Fibroblast of skin of left quadriceps (primary cell): ENCODE measurements around the gene EEFSEC.

Experiments used
- DNase-seq, 2 experiments: peaks; one replicate each; pipeline ENCODE4 v3.0.0-alpha.2; 2013; ENCODE audit warnings: low read depth in 2 of 2

EEFSEC gene

GRCh38 chr3:128392021-128392420 is 238.7 kb downstream of the EEFSEC start:
- no peak for DNase-seq

GRCh38 chr3:128392818-128393544 is 239.7 kb downstream of the EEFSEC start:
- no peak for DNase-seq

- DNase-seq = no peak
These were observed 240.8 kb downstream of the EEFSEC start for GRCh38 chr3:128394033-128394432.

- no peak for DNase-seq
These were observed 241.8 kb downstream of the EEFSEC start for GRCh38 chr3:128395046-128395445.

GRCh38 chr3:128395500-128396162 is 242.3 kb downstream of the EEFSEC start:
- DNase-seq = peak; percentile 5

- DNase-seq = no peak
These were observed 244.2 kb downstream of the EEFSEC start for GRCh38 chr3:128397484-128397883.

- DNase-seq = no peak
These were observed 245.3 kb downstream of the EEFSEC start for GRCh38 chr3:128398586-128398985.

GRCh38 chr3:128399221-128399915 is 246.1 kb downstream of the EEFSEC start:
- DNase-seq = no peak

GRCh38 chr3:128400671-128401070 is 247.4 kb downstream of the EEFSEC start:
- no peak for DNase-seq

GRCh38 chr3:128402319-128402718 is 249.0 kb downstream of the EEFSEC start:
- no peak for DNase-seq

- no peak for DNase-seq
These were observed 249.7 kb downstream of the EEFSEC start for GRCh38 chr3:128402998-128403397.

- no peak for DNase-seq
These were observed 251.2 kb downstream of the EEFSEC start for GRCh38 chr3:128404276-128405068.

- DNase-seq = no peak
These were observed 252.4 kb downstream of the EEFSEC start for GRCh38 chr3:128405554-128406277.

- no peak for DNase-seq
These were observed 254.0 kb downstream of the EEFSEC start for GRCh38 chr3:128407247-128407646.

- DNase-seq = no peak
These were observed 254.9 kb downstream of the EEFSEC start for GRCh38 chr3:128408012-128408692.

- no peak for DNase-seq
These were observed 255.7 kb downstream of the EEFSEC start for GRCh38 chr3:128408693-128409623.

- no peak for DNase-seq
These were observed 256.6 kb downstream of the EEFSEC start for GRCh38 chr3:128409624-128410581.
